ENCODE data around the gene RAI14.
"Not testable (repeated sequence)": the region's sequence is repeated elsewhere in the genome, so short reads cannot be mapped to it uniquely, and the experiment has no call there.

RAI14 gene

DNA sequence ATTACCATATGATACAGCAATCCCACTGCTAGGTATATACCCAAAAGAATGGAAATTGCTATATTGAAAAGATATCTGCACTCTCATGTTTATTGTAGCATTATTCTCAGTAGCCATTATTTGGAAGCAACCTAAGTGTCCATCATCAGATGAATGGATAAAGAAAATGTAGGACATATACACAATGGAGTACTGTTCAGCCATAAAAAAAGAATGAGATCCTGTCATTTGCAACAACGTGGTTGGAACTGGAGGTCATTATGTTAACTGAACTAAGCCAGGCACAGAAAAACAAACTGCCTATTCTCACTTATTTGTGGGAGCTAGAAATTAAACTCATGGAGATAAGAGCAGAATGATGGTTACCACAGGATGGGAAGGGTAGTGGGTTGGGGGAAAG, 119.8 kb downstream of the RAI14 start:
- no peak for DNase-seq

DNA sequence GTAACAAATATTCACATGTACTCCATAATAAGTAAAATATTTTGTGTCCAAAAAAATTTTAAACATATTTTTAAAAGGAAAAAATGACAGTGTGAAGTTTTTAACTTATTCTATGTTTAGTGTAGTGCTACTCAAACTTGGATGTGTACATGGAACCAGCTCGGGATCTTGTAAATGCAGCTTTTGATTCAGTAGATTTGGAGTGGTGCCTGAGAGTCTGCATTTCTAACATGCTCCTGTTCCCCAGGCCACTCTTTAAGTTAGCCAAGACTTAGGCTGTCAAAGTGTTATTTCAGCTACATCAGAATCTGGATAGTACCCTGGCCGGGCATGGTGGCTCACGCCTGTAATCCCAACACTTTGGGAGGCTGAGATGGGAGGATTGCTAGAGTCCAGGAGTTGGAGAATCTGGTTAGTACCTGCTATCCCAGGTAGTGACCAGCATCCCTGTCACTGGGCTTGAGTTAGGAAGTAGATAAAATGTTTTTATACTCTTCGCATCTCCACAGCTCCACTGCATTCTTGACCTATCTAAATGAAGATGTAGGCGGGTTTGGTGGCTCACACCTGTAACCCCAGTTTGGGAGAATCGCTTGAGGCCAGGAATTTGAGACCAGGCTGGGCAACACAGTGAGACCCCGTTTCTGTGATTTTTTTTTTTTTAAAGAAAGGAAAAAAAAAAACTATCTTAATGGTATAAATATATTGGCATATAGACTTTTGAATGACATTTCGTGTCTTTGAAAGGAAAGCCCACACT, 122.1 kb downstream of the RAI14 start:
- DNase-seq, result no peak

DNA sequence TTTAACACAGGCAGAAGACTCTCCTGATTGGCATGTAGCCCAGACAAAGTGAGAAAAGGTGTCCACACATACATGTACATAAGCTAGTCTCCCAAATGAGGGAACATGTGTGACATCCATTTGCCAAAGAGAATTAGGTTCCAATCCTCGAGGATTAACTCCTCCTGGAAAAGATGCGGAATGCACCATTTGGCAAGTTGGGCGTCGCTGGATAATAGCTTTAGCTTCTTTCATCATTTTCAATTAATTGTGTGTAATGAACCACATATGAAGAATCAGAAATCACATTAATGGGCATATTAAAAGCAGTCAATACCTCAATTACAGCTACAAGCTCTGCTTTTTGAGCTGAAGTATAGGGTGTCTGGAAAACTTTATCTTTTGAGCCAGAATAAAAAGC, 127.8 kb downstream of the RAI14 start:
- not testable (repeated sequence) for DNase-seq

DNA sequence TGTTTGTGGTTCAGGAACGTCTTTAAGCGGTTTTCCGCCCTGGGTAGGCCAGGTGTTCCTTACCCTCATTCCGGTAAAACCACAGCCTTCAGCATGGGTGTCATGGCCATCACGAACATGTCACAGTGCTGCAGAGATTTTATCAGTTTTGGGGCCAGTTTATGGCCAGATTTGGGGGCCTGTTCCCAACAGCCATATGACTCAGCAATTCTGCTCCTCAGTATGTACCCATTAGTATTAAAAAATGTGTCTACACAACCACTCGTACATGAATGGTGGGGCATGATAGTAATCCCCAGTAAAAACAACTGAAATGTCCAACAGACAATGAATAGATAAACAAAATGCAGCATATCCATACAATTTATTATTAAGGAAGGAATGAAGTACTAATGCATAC, 130.9 kb downstream of the RAI14 start:
- DNase-seq, result no peak

DNA sequence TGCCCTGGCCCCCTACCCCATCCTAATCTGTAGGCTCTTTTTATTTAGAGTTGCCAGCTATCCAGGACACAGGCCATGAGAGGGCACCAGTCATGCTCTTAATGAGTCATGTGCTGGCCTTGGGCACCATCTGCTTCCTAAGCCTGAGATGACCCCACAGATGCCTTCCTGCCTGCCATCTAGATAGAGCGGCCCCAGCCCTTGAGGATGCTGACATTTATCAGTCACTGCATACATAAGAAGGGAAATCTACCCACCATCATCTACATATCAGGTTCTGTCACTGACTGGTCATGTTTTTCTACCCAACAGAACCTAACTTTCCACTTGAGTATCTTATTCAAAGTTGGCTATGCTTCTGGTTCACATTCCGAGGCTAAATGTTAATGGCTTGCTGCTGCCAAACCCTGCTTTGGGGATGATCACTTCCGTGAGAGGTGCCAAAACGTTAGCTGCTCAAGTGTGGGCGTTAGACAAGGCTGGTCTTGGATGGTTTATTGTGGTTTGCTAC, 132.9 kb downstream of the RAI14 start:
- DNase-seq, result no peak

DNA sequence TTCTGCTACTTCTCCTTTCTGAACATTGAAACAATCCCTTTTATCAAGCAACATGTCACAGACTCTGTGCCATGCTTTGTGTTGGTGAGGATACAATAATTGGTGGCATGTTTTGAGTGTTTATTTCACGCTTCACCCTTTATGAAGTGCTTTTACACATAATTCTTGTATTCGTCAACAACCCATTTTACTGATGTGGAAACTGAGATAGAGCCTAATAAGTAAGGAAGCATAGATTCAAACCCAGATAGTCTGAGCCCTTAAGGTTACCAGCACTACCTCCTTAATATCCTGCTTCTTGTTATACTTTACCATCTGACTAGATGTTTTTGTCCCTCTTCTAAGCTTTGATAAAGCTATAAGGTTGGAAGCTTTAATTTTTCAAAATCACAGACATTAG, 133.5 kb downstream of the RAI14 start:
- DNase-seq, result no peak

DNA sequence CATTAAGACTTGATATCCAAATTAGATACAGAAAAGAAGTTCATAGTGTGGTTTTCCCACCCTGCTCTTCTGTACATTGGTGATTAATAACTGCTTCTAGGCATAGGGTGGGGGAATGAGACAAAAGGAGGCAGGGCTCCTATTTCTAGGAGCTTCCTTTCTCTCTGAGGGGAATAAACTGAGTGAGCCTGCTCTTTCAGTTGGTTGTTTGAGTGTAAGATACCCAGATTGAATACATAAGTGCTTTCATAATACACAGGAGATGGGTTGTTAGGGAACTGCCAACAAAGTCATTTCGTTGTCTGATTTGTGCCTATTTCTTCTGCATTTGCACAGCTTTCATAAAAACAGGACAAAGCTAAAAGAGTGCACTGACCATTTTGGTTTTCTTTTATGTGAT, 133.9 kb downstream of the RAI14 start:
- DNase-seq, result no peak

DNA sequence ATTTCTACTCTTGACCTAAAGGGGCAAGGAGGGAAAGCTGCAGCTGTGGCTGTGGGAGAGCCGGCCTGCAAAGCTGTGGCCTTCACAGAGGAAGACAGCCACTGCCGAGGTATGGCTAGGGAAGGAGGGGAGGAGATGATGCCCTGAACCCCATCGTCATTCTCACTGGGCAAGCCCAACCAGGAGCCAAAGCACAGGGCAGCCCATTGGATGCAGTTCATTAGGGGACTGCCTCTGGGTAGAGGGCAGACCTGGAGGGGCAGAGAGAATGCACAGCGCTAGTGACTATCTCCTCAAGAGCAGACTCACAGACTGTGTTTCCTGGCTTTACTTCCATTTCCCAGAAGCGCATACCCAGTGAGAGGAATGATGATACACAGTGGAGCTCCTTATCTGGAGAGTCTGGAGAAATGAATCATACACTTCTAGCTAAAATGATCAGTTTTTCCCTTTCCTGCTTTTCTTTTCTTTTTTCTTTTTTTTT, 135.7 kb downstream of the RAI14 start:
- DNase-seq, result no peak

DNA sequence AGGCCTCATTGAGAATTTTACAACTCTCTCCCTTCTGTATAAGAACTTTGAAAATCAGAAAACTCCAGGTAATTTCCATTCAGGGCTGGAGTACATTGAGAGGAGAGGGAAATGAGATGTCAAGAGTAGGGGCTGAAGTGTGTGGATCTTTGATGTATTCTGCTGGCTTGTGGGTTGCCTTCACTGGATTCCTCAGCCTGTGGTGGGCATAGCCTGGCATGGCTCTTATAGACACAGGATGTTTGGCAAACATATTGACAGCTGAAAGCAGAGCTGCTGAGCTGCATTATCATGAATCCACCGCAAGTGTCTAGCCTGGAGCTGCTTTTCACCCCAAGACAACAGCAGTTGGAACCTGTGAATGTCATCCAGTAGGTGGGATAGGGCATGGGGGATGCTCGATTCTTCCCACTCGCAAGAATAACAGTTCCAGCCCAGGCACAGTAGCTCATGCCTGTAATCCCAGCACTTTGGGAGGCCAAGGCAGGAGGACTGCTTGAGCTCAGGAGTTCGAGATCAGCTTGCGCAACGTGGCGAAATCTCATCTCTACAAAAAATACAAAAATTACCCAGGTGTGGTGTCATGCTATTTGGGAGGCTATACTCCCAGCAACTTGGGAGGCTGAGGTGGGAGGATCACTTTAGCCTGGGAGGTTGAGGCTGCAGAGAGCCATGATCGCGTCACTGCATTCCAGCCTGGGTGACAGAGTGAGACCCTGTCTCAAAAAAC, 146.9 kb downstream of the RAI14 start:
- DNase-seq, result no peak

DNA sequence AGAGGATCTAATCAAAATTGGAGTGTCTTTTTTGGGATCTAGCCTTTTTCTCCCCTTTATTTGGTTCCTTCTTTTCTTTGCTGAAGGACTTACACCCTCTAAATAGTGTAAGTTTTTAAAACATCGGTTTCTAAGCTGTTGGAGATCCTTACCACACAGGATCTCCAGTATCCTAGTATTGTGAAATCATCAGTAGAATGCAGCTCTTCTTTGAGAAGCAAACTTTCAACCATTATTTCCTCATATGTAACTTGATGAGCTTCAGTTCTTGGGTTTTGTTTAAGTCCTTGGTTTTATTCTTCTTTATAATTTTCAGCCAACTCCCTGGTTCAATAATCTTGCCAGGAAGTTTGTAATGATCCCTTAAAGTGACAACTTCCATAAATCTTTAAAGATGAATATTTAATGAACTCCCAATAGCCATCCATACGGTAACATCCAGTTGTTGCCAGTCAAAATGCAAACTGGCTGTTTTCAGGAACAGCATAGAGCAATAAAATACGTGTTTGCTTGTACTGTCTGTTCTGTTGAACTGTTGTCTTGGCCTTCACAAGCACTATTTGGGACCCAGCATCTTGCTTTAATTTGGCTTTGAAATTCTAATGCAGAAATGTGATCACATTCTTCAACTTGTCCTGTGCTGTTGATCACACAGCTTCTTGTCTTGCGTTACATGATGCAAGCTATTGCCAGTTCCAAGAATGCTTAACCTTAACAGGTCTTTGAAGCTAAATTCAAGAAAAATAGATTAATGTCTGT, 148.0 kb downstream of the RAI14 start:
- DNase-seq, result no peak

DNA sequence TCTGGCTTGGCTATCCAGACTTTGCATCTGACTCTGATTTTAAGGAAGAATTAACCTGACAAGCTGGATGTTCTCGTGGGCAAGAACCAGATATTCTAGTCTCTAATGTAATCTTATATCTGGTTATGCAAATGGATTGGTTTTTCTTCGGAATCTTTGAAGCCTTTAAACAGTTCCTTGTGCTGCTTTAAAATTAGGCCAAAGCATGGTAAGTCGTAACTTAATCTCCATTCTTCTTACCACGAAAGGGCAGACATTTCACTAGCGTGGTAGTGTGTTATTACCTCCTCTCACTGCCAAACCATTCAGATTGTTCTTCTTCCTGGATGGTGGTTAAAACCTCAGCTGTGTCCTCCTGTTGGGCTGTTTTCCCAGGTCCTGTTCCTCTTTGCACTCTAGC, 148.8 kb downstream of the RAI14 start:
- no peak for DNase-seq

DNA sequence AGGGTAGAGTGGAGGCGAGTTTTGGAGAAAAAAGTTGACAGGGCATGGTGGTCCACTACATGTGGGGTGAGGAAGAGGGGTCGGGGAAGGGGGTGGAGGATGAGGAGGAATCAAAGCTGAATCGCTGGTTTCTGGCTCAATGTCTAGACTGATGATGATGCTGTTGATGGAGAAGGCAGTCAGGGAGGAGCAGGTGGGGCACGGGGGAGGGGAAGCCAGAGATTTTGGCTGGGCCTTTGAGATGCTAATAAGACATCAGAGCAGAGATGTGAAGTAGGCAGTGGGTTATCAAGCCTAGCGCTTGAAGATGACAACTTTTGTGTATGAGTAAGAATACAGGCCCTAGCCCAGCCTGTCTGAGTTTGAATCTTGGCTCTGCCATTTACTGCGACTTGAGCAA, 150.4 kb downstream of the RAI14 start:
- DNase-seq, result no peak

DNA sequence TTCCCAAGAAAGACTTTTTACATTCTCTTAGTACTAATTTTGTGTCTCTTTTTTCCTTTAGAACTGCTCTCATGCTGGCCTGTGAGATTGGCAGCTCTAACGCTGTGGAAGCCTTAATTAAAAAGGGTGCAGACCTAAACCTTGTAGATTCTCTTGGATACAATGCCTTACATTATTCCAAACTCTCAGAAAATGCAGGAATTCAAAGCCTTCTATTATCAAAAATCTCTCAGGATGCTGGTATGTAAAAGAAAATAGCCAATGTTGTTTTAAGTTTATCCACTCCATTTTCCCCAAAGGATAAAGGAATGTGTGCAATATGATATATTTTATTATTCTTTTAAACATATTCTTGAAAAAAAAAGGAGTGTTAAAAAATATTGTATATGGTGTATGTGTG, 155.6 kb downstream of the RAI14 start:
- no peak for DNase-seq

DNA sequence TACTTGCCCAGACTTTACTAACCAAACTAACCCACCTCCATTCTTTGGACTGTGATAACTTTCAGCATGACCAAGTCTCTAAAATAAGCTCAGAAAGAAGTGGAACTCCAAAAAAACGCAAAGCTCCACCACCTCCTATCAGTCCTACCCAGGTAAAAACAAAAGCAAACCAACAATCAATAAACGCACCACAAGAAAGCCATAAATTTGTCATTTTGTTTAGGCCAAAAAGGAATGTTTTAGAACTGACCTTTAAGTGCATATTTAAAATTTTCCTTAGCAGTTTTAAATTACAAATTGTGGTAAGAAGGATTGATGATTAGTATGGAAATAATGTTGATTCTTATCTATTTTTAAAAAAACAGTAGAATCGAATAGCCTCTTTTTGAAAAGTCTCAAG, 157.4 kb downstream of the RAI14 start:
- no peak for DNase-seq

DNA sequence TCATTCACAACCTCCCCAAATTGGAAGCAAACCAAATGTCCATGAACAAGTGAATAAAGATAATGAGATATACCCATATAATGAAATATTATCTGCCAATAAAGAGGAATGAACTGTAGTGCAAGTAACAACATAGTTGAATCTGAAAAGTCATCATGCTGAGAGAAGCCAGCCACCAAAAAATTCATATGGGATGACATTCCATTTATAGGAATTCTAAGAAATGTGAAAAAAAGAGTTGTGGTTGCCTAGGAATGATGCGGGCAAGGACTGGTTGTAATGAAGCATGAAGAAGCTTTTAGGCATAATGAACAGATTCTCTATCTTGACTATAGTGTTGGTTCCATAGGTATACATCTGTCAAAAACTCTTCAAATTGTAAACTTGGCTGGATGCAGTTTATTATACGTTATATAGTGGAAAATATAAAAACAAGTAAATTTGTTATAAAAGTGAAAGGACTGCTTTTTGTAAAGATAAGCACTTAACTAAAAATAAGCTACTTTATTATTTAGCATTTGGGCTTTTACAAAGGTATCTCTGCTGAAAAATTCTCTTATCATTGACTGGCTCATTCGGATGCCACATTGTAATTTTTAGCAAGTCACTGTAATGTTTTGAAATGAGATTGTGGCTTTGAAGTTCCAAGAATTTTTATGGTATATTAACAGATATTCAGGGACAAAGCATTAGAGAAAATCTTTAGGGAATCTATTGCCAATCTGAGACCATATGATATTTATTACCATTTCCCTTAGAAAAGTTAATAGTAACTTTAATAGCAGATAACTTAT, 161.6 kb downstream of the RAI14 start:
- DNase-seq, result no peak

DNA sequence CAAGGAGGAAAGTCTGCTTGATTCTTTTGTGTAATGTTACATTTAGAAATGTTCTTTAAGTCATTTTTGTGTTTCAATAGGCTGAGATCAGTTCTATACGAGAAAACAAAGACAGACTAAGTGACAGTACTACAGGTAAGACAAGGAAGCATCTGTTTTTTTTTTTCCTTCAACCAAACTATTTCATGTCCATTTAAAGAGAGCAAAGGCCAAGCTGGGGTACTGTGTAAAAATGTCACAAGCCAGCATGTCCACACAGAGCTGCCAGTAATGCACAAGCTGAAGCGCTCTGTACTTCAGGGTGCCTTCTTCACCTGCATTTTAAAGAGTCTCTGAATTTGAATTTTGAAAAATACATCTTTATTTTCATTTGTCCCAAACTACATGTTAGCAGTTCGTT, 162.6 kb downstream of the RAI14 start:
- DNase-seq, result no peak

DNA sequence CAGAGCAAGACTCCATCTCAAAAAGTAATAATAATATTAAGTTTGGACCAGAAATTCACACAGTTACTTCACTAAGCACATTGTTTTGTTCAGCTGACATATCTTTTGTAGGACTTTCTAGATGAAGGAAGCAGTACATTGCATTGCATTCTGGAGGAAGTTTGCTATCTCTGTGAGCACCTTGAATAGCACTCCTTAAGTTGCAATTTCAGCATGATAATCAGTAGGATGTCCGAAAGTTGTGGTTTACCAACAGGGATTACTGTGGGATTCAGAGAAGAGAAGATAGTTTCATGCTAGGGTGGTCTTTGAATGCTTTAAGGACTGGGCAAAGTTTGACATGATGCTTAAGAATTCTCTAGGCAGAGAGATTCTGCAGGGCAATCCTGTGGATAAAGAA, 164.5 kb downstream of the RAI14 start:
- no peak for DNase-seq

DNA sequence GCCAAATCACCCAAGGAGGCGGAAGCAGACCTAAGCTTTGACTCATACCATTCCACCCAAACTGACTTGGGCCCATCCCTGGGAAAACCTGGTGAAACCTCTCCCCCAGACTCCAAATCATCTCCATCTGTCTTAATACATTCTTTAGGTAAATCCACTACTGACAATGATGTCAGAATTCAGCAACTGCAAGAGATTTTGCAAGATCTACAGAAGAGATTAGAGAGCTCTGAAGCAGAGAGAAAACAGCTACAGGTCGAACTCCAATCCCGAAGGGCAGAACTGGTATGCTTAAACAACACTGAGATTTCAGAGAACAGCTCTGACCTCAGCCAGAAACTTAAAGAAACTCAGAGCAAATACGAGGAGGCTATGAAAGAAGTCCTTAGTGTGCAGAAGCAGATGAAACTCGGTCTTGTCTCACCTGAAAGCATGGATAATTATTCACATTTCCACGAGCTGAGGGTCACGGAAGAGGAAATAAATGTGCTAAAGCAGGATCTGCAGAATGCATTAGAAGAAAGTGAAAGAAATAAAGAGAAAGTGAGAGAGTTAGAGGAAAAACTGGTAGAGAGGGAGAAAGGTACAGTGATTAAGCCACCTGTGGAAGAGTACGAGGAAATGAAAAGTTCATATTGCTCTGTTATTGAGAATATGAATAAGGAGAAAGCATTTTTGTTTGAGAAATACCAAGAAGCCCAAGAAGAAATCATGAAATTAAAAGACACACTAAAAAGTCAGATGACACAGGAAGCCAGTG, 167.0 kb downstream of the RAI14 start:
- no peak for DNase-seq

DNA sequence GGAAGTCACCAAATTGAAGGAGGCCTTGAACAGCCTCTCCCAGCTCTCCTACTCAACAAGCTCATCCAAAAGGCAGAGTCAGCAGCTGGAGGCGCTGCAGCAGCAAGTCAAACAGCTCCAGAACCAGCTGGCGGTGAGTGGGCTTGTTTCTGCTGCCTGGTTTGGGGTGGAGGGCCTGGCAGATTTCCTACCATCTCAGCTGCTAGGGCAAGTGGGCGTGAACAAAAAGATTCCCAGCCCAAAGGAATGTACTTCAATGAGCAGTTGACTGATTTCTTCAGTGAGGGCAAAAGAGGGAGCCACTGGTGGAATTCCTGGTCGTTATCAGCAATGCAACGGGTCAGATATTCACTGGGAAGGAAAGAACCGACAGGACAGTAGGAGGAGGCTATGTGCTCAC, 170.2 kb downstream of the RAI14 start:
- DNase-seq, result no peak

DNA sequence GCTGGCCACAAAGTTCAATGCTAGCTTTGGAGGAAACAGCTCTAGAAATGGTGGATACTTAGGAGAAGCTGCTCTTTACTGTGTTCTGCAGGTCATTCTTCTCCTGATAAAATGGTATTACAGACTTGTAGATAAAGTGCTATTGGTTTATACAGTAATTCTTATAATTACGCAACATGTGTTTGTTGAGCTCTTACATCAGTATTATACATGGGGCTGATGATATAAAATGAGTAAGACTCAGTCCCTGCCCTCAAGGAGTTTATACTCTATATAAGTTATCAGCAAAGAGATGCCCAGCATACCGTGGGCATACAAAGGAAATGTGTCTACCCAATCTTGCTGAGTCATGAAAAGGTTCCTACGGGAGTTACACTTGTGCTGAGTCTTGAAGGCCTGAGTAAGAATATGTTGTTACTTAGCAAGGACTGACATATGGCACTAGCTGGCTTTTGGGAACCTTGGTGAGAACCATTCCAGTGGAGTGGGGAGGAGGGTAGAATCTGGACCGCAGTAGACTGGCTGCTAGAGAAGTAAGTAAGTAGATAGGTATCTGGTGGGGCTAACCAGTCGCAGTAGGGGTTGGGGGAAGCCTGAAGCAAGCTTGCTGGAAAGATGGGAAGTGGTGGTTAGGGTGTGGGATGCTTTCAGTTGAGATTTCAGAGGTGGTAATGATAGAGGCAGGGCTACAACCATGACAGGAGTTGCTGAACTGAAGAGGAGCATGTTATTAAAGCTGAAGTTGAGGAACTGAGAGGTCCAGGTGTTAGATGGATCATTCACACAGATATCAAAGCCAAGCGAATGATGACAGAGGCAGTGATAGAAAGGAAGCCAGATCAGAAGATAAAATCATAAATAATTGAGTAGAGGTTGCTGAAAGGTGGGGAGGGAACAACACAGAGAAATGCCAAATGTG, 171.7 kb downstream of the RAI14 start:
- no peak for DNase-seq

DNA sequence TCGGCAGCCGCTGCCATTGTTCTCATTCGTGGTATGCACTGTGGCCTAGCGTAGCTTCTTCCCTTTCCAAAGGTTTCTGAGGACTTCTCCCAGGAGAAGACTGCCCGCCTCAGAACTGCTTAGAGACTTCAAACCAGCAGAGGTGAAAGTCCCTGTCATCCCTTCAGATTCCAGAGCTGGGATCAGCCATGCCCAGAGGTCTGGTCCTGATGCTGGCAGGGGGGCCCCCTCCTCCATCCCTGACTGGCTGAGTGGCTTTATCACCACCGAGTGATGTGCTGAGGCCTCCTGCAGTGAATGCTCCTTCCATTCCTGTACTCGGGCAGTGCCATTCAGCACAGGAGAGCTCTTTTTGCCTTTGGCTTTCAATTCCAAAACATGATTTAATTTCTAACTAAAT, 174.7 kb downstream of the RAI14 start:
- DNase-seq, result not testable (repeated sequence)
